Superior temporal gyrus (tissue), 1 donor: Measurements from ENCODE around the gene DLG2.
"Not testable (repeated sequence)": the region's sequence is repeated elsewhere in the genome, so short reads cannot be mapped to it uniquely, and the experiment has no call there.

Source experiments
- DNase-seq: peaks from one replicate; pipeline ENCODE4 v3.0.0-alpha.2; 2016; ENCODE audit errors: extremely low spot score

The DLG2 gene

GRCh38 chr11:85340846-85341245 is 286.3 kb downstream of the DLG2 start:
- DNase-seq, result not testable (repeated sequence)

- no peak for DNase-seq
These were observed 308.6 kb downstream of the DLG2 start for GRCh38 chr11:85318573-85318972.

GRCh38 chr11:85316967-85317366 is 310.2 kb downstream of the DLG2 start:
- no peak for DNase-seq

- no peak for DNase-seq
These were observed 313.4 kb downstream of the DLG2 start for GRCh38 chr11:85313741-85314140.

GRCh38 chr11:85310479-85310878 is 316.7 kb downstream of the DLG2 start:
- peak; percentile 56 for DNase-seq

GRCh38 chr11:85307366-85307765 is 319.8 kb downstream of the DLG2 start:
- no peak for DNase-seq

- no peak for DNase-seq
These were observed 325.1 kb downstream of the DLG2 start for GRCh38 chr11:85301895-85302678.

- no peak for DNase-seq
These were observed 327.7 kb downstream of the DLG2 start for GRCh38 chr11:85299258-85299942.

- DNase-seq, result no peak
These were observed 331.4 kb downstream of the DLG2 start for GRCh38 chr11:85295694-85296271.

GRCh38 chr11:85281550-85281949 is 345.6 kb downstream of the DLG2 start:
- no peak for DNase-seq

- DNase-seq, result no peak
These were observed 347.9 kb downstream of the DLG2 start for GRCh38 chr11:85279267-85279666.

- DNase-seq, result no peak
These were observed 349.5 kb downstream of the DLG2 start for GRCh38 chr11:85277693-85278092.

GRCh38 chr11:85276332-85276731 is 350.8 kb downstream of the DLG2 start:
- DNase-seq, result no peak

GRCh38 chr11:85270315-85270714 is 356.8 kb downstream of the DLG2 start:
- DNase-seq, result not testable (repeated sequence)

GRCh38 chr11:85269109-85269508 is 358.0 kb downstream of the DLG2 start:
- no peak for DNase-seq

- no peak for DNase-seq
These were observed 360.5 kb downstream of the DLG2 start for GRCh38 chr11:85266646-85267045.

- DNase-seq, result no peak
These were observed 363.8 kb downstream of the DLG2 start for GRCh38 chr11:85263328-85263727.

- DNase-seq, result no peak
These were observed 369.3 kb downstream of the DLG2 start for GRCh38 chr11:85257837-85258236.

- DNase-seq, result no peak
These were observed 370.7 kb downstream of the DLG2 start for GRCh38 chr11:85256433-85256832.

- no peak for DNase-seq
These were observed 377.7 kb downstream of the DLG2 start for GRCh38 chr11:85249482-85249881.

GRCh38 chr11:85247797-85248196 is 379.3 kb downstream of the DLG2 start:
- DNase-seq, result no peak

- no peak for DNase-seq
These were observed 388.2 kb downstream of the DLG2 start for GRCh38 chr11:85238906-85239305.

- not testable (repeated sequence) for DNase-seq
These were observed 389.1 kb downstream of the DLG2 start for GRCh38 chr11:85238038-85238437.
